HG02938 (cell line): ENCODE measurements around the gene PDSS2.

Source experiments
- ATAC-seq: cut with Tn5 transposase; IDR thresholded peaks from one replicate; pipeline ENCODE4 v1.9.1; 2021; ENCODE audit warnings: mild to moderate bottlenecking, moderate library complexity; ENCODE audit not compliant: unreplicated experiment

The PDSS2 gene

DNA sequence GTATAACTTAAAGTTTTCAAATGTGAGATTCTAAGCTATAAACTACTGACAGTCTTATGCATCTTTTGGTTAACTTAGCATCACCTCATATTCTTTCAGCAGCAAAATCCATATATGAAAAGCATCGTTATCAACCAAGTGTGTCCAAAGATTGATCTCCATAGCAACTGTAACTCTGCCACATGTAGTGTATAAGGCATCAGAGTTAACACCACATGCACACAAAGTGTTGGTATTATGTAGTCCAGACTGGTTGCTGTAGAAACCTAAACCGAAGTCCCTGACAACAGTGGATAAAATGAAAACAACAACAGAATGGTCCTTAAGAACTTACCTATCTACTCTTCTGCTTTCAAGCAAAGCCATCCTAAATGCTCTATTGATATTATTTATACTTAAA lies 39.6 kb downstream of the PDSS2 start:
- ATAC-seq, result no peak

DNA sequence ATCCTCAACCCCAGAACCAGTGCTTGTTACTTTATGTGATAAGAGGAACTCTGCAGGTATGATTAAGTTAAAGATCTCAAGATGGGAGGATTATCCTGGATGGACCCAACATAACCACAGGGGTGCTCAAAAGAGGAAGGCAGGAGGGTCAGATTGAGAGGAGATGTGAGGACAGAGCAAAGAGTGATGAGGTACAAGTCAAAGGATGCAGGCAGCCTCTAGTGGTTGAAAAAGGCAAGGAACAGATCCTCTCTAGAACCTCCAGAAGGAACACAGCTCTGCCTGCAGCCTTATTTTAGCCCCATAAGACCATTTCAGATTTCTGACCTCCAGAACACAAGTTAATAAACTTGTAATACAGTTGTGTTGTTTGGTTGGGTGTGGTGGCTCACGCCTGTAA lies 41.2 kb downstream of the PDSS2 start:
- ATAC-seq, result no peak

DNA sequence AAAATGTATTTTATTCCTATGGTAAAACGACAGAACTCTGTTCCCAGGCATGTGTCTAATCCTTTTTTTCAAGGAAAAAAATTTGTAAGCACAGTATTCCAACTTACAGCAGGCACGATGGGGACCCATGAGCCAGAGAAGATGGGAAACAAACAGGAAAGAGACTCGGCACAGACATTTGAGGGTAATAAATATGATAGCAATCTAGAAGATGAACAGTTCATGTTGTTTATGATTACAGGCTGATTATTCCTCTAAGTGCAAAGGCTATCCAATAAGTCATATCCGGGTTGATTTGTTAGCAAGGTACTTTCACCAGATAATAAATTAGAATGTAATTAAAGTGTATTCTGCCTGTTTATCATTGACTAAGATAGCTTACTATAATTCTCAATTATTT lies 43.2 kb downstream of the PDSS2 start:
- no peak for ATAC-seq

DNA sequence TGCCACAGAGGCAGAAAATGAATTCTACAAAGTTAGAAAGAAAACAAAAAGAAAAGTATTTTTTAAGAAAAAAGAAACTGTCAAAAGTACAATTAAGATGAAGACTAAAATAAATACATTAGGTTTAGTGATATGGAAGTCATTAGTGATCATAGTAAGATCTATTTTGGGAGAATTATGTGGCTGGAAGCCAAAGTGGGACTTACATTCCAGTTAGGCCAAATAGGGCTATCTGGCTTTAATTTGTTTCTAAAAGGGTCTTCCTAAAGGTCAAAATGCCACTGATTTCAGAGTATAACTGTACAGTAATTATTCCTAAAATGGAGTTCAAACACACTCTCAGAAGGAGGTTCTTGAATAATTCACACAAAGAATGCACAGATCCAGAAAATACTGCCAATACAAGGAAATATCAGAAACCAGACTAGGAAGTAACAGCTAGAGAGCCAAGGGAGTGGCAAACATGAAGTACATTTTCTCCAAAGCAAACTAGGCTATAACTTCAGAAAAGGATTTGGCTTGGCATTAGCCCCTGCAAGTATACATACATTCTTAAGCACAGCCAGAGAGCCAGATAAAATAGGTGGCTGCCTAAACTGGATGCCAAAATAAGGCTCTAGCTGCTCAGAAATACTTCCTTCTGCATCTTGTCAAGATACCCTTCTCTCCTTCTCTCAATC lies 45.3 kb downstream of the PDSS2 start:
- no peak for ATAC-seq

DNA sequence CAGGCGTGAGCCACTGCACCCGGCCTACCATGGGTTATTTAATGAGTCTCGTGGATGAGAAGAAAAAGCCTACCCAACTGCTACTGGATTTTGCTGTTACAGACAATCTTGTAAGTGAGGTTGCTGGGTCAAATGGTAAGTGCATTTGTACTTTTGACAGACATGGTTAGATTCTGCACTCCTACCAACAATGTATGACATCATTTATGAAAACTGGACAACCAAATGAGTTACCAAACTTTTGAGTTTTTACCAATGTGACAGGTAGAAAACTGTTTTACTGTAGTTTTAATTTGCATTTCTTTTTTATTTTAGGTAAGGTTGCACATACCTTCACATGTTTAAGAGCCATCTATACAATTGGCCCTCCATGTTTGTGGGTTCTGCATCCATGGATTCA lies 48.2 kb downstream of the PDSS2 start:
- ATAC-seq, result no peak

DNA sequence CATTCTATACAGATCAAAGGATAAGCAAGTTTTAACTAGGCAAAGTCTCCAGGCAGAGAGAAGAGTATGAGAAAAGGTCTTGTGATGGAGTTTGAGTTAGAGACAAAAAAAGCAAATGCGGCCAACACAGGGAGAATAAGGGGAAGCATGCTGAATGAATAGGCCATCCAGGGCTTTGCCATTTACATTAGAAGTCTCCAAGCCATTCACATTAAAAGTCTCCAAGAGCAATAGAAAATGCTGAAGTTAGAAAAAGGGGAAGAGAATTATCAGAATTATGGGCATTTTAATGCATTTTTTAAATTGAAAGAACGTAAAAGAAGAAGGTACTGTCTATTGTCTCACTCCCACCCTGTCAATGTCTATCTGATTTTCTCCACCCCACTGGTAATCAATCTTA lies 49.4 kb downstream of the PDSS2 start:
- no peak for ATAC-seq

DNA sequence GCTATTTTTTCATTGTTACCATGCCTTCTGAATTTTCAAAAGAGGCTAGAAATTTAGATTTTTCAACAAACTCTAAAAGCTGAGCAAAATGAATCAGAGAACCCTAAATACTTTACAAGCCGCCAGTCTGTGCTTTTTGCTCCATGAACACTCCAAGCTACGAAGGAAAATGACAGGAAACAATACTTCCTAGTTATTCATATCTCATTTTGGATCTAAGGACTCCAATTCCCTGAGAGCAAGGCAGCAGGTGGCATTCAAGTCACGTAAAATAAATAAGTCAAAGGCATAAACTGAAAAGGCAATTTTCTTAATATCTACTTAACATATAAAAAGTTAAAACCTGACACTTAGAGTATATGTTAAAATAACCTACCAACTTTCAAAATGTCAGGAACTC lies 50.6 kb downstream of the PDSS2 start:
- ATAC-seq, result no peak

DNA sequence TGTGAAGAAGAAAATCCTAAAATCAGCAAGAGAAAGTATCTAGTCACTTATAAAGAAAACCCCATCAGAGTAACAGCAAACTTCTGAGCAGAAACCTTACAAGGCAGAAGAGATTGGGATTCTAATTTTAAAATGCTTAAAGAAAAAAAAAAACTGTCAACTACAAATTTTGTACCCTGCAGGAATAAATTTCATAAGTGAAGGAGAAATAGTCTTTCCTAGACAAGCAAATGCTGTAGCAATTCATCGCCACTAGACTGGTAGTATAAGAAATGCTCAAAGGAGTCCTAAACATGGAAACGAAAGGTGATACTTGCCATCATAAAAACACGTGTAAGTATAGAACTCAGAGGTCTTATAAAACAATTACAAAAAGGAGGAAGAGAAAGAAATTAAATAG lies 54.4 kb downstream of the PDSS2 start:
- ATAC-seq, result no peak

DNA sequence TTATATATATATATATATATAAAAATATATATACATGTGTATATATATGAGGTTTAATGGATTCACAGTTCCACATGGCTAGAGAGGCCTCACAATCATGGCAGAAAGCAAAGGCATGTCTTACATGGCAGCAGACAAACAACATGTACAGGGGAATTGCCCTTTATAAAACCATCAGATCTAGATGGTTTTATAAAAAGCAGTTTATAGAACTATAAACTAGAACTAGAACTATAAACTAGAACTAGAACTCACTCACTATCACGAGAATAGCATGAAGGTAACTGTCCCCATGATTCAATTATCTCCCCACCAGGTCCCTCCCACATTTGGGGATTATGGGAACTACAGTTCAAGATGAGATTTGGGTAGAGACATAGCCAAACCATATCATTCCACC lies 56.8 kb downstream of the PDSS2 start:
- no peak for ATAC-seq

DNA sequence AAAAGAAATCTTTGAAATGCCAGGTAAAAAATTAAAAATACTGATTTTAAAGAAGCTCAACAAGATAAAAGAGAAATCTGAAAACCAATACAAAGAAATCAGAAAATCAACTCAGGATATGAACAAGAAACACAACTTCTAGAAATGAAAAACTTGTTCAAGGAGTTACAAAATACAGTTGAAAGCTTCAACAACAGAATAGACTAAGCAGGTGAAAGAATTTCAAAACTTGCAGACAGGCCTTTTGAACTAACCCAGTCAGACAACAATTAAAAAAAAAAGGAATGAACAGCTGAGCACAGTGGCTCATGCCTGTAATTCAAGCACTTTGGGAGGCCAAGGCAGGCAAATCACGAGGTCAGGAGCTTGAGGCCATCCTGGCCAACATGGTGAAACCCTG lies 57.8 kb downstream of the PDSS2 start:
- ATAC-seq, result no peak

DNA sequence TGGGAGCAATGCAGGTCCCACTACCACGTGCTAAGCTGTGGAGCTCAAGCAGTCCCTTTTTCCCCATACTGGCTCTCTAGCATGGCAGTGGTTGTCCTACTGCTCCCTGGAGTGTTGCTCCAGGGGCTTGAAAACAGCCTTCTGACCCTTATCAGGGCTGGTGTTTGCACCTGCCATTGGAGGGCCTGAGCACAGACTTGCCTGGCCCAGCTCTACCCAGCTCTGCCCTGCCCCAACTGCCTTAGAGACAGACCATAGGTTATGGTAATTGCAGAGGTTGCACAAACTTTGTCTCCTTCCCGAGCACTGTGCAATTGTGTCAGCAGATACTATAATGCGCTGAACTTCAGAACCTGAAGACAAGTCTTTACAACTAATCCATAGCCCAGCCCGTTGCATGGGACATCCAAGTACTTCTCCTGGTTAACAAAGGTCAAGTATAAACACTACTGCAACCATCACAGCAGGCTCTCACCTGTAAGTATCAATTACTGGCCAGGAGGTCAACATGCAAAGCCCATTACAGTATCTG lies 58.7 kb downstream of the PDSS2 start:
- ATAC-seq, result no peak

DNA sequence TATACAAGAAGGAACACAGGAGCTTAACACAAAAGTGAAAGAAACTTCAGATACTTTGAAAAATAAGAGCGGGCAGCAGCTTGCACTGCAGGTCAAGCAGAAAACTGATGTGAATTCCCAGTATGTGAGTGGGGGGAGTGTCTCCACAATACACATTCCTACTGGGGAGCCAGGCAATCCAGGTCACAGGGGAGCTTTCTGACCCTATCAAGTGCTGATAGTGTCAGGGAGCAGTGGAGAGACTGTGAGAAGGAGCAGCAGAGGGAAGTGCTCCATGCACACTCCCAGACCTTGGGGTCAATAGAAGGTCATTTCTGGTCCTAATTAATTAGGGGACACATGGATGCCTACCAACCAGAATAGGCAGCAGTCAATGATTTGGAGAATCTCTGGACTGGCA lies 59.4 kb downstream of the PDSS2 start:
- ATAC-seq, result no peak

DNA sequence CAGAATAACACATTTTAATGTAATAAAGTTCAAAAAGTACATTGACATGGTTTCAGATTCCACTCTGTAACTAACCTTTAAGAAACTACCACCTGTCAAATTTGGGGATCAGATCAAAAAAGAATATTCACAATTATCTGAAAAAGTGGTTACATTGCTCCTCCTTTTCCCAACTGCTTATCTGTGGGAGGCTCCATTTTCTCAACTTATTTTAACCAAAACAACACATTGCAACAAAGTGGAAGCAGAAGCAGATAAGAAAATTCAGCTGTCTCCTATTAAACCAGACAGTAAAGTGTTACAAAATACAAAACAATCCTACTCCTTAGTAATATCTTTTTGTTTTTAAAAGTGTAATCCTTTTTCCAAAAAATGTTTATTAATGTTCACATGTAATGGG lies 61.4 kb downstream of the PDSS2 start:
- ATAC-seq, result no peak

DNA sequence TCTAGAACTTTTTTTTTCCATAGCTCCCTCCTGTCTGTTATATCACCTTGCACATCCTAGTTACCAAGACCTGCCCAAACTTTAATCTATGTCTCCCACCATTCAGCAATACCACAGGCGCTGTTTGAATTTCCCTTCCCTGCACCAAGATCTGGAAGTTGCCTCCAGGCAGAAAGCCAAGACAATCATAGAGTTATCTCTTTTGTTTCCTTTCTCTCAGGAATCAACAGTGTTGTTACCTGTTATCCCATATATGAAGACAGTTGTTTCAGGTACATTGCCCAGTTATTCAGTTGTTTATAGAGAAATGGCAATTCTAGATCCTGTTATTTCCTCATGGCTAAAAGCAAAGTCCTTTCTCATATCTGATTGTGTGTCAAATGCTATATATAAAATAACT lies 63.2 kb downstream of the PDSS2 start:
- ATAC-seq, result no peak

DNA sequence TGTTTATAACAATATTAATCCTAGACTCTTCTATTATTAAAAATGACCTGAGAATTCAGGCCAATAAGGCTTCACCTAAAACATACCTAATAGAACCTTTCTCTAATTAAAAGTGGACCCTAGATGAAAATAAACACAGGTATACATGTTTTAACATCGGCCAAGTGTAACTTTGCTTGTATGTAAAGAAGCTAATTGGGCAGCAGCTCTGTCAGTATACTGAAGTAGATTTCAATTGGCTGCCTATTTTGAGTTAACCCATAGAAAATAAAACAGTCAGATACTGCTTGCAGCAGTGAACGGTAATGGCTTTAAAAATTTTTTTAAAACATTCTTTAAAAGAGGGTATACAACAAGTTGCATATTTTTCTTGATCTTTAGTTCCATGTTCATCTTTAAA lies 67.3 kb downstream of the PDSS2 start:
- ATAC-seq, result no peak

DNA sequence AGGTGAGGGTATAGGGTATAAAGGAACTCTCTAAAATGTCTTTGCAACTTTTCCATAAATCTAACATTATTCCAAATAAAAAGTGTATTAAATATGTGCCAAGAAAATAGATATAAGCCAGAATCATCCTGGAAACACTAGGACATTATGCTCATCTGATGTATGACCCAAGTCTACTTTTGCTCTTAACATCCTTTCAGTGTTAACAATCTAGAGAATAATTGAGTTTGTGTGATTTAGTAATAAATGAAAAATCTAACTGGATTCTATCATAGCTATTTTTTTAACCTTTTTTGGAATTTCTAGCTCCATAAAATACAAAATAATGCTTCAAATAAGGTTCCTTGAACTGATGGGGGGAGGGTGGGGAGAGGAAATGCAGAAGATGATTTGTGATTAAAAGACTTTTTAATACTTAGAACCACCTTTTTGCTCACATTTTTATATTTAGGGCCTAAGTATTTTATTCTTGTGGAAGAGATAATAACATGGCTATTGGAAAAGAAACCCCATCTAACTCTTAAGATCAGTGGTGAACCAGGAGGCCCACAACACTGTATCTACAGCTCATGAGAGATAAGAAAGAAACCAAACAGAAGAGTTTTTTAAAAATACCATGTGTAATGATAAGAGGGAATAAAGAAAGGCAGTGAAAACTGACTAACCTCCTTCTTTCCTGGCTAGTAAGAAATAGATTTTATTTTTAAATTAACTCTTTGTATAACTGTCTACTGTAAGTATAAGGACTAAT lies 68.5 kb downstream of the PDSS2 start:
- no peak for ATAC-seq

DNA sequence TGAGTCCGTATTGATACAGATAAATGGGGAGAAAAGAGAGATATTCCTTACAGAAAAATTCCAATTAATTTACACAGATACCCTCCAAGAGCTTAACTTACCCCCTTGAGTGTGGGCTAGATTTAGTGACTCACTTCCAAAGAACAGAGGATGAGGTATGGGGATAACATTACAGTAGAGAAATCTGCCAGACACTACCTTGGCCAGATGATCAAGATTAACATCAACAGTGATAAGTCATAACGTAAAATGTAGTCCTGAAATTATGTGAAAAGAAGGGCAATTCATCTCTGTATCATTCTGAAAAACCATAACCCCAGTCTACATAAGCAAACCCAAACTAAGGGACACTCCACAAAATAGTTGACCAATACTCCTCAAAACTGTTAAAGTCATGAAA lies 69.3 kb downstream of the PDSS2 start:
- ATAC-seq, result no peak

DNA sequence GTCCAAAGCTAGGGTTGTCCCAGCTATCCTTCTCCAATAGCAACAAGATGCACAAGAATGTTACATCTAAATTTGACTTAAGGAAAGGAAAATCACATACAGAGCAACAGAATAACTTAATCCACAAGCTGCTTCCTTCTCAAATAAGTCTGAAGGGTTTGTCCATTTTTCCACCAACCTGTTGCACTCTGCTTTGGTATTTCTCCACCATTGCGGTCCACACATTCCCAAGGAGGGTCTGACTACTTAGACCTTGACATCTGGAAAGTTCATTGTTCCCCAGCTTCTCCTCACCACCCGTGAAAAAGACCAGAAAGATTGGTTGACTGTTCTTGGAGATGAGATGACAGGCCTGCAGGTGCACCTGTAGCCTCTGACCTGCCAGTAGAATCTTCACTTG lies 72.5 kb downstream of the PDSS2 start:
- ATAC-seq, result no peak

DNA sequence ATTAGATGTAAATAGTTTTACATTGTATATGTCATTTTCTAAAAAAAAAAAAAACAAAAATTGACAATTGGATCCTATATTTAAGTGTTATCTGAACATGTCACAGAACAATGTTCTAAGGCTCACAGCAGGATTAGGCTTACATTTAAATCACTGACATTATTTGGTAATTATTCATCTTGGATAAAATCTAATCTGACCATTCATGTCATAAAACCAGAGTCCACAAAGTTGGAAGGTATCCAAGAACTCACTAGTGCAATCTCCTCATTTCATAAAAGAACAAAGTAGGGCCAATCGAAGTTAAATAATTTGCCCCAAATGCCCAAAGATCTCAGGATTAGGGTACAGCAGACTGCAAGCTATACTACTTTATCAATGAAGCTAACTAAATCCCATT lies 73.0 kb downstream of the PDSS2 start:
- ATAC-seq, result no peak

DNA sequence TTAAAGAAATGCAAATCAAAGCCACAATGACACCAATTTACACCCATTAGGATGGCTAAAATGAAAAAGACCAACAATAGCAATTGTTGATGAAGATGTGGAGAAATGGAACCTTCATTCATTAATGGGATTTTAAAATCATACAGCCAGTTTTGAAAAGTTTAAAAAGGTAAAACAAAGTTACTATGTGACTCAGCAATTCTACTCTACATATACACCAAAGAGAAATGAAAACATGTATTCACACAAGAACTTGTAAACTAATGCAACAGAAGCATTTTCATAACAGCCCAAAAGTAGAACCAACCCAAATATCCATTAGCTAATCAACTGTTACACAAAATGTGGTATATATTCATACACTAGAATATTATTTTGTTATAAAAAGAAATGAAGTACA lies 75.7 kb downstream of the PDSS2 start:
- no peak for ATAC-seq

DNA sequence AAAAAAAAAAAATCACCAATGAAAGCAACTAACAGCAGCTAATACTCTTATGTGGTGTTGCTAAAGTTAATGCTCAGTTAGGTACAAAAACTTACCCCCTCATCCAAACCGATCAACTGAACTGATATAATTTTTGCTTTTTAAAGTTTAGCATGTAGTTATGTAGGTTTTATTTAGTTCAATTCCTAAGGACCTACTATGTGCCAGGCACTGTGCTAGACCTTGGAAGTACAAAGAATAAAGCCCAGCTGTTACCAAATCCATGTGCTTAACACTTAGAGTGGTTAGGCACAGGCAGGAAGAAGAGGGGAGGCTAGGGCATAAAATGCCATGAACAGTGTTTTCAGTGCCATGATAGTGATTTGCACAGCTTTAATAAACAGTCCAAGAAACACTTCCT lies 85.1 kb downstream of the PDSS2 start:
- ATAC-seq, result no peak

DNA sequence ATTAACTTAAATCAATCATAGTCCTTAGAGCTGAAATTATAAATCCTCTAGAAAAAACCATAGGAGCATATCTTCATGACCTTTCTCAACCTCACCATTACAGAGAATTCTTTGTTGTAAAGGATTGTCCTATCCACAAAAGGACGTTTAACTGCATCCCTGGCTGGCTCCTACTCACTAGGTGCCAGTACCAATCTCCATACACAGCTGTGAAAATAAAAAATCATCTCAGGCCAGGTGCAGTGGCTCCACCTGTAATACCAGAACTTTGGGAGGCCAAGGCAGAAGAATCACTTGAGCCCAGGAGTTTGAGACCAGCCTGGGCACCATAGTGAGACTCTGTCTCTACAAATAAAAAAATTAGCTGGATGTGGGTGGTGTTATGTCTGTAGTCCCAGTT lies 89.9 kb downstream of the PDSS2 start:
- no peak for ATAC-seq

DNA sequence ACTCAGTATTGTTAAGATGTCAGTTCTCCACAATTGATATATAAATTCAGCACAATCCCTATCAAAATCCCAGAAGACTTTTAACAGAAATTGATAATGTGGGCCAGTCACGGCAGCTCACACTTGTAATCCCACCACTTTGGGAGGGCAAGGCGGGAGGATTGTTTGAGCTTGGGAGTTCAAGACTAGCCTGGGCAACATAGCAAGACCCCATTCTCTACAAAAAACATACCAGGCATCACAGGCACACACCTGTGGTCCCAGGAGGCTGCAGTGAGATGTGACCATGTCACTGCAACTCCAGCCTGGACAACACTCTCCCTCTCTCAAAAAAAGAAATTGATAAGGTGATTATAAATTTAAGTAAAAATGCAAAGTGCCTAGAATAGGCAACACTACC lies 90.9 kb downstream of the PDSS2 start:
- no peak for ATAC-seq
